Subcutaneous abdominal adipose tissue (tissue), 5 donors: Measurements from ENCODE around the gene LRP2.
"Not testable (repeated sequence)": the region's sequence is repeated elsewhere in the genome, so short reads cannot be mapped to it uniquely, and the experiment has no call there.

Source experiments
- H3K27ac ChIP-seq: one replicate; pipeline ENCODE4 v1.7.0; 2013; ENCODE audit warnings: low read depth, mild to moderate bottlenecking, inconsistent platforms, low read length, moderate library complexity
- H3K27me3 ChIP-seq, 5 donors: one replicate each; pipeline ENCODE4 v1.7.0; 2013; ENCODE audit warnings: low read length in 5 of 5, inconsistent platforms in 1 of 5; ENCODE audit not compliant: control insufficient read depth in 5 of 5, insufficient read depth in 4 of 5
- H3K36me3 ChIP-seq, 5 donors: one replicate each; pipeline ENCODE4 v1.7.0; 2013; ENCODE audit warnings: low read length in 5 of 5; ENCODE audit not compliant: control insufficient read depth in 5 of 5, insufficient read depth in 5 of 5
- H3K4me1 ChIP-seq, 5 donors: one replicate each; pipeline ENCODE4 v1.7.0; 2013; ENCODE audit warnings: low read length in 5 of 5, mild to moderate bottlenecking in 3 of 5, moderate library complexity in 1 of 5; ENCODE audit not compliant: control insufficient read depth in 5 of 5, insufficient read depth in 5 of 5
- H3K4me3 ChIP-seq, 5 donors: one replicate each; pipeline ENCODE4 v1.7.0; 2013; ENCODE audit warnings: low read length in 5 of 5, low read depth in 1 of 5
- H3K9ac ChIP-seq, 5 donors: one replicate each; pipeline ENCODE4 v1.7.0; 2013; ENCODE audit warnings: low read length in 5 of 5, mild to moderate bottlenecking in 4 of 5, moderate library complexity in 3 of 5
- H3K9me3 ChIP-seq, 5 donors: one replicate each; pipeline ENCODE4 v1.7.0; 2013; ENCODE audit warnings: low read length in 5 of 5; ENCODE audit not compliant: control insufficient read depth in 5 of 5
- donor health status: healthy.
- donor health status: healthy.
- donor health status: healthy.
- donor health status: healthy.
- donor health status: healthy.

The LRP2 gene

GRCh38 chr2:169328785-169329184 is 33.5 kb downstream of the LRP2 start:
- Histone ChIP-seq H3K9me3 (no peaks in the 10 kb centered on the region), H3K27ac (no peak overlapping the region), H3K9ac (no peak overlapping the region), H3K4me3 (no peak overlapping the region), H3K4me1 (no peaks in the 10 kb centered on the region), H3K36me3 (no peaks in the 10 kb centered on the region), H3K27me3 (peaks cover 0 to 7% (median 0%) of the 10 kb centered on the region in 5 donors)

DNA sequence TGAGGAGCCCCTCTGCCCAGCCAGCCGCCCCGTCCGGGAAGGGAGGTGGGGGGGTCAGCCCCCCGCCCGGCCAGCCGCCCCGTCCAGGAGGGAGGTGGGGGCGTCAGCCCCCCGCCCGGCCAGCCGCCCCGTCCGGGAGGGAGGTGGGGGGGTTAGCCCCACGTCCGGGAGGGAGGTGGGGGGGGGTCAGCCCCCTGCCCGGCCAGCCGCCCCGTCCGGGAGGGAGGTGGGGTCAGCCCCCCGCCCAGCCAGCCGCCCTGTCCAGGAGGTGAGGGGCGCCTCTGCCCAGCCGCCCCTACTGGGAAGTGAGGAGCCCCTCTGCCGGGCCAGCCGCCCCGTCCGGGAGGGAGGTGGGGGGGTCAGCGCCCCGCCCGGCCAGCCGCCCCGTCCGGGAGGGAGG is 34.5 kb downstream of the LRP2 start:
- not testable (repeated sequence) for H3K4me1 ChIP-seq

DNA sequence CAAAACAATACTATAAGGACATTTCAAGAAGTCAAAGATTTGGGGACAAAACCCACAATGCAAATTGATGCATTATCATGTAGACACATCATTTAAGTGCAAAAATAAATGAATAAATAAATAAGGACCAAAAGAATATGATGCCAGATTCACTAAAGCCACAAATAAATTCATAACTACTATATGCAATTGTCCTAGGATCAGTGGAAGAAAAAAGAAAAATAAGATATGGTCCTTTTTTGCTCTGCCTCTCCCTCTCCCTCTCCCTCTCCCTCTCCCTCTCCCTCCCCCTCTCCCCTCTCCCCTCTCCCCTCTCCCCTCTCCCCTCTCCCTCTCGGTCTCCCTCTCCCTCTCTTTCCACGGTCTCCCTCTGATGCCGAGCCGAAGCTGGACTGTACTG is 36.4 kb downstream of the LRP2 start:
- not testable (repeated sequence) for H3K36me3 ChIP-seq, H3K4me3 ChIP-seq, H3K27ac ChIP-seq, H3K9ac ChIP-seq, H3K27me3 ChIP-seq, H3K4me1 ChIP-seq, H3K9me3 ChIP-seq

More for the DNA sequence above, 34.5 kb downstream of the LRP2 start:
- H3K9me3 ChIP-seq, H3K4me3 ChIP-seq, H3K27me3 ChIP-seq, H3K9ac ChIP-seq, H3K36me3 ChIP-seq, H3K27ac ChIP-seq: not testable (repeated sequence)

DNA sequence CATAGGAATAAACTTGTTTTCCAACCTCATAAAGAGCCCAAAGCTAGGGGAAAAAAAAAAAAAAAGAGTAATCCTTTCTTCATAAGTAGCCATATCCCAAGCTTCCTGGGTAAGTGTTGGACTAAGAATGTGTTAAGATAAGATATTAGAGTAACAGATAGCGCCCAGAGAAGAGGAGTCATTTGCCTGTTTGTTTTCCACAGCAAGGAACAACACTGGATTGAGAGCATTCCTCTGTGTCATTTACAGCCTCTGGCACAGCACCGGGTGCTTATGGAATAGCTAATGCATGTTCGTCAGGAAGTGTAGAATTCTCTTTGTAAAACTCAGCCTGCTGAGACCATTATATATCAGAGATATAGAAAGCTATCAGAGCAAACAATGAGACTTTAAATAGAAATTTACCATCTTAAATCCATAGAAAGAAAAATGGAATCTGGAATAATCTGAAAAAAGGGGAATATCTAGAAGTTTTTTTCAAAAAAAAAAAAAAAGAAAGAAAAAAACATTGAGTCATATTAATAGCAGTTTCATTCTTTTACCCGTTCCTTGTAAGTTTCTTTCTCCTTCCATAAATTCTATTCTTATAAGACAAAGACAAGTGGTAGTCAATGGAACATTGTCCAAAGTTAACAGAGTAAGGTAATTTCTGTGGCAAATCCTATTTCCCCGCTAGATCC is 37.6 kb downstream of the LRP2 start:
- H3K4me1 ChIP-seq, result no peaks in the 10 kb centered on the region
- H3K27ac ChIP-seq, result no peak overlapping the region
- peaks cover 0 to 4% (median 0%) of the 10 kb centered on the region in 5 donors for H3K27me3 ChIP-seq

GRCh38 chr2:169323841-169324240 is 38.5 kb downstream of the LRP2 start:
- no peak overlapping the region for H3K4me3 ChIP-seq
- no peak overlapping the region for H3K27ac ChIP-seq
- no peak overlapping the region for H3K9ac ChIP-seq
- no peaks in the 10 kb centered on the region for H3K36me3 ChIP-seq
- H3K27me3 ChIP-seq, result no peaks in the 10 kb centered on the region
- H3K9me3 ChIP-seq, result no peaks in the 10 kb centered on the region
- no peaks in the 10 kb centered on the region for H3K4me1 ChIP-seq

More for the DNA sequence above, 37.6 kb downstream of the LRP2 start:
- Histone ChIP-seq H3K9ac (no peak overlapping the region), H3K9me3 (no peaks in the 10 kb centered on the region), H3K4me3 (no peak overlapping the region), H3K36me3 (no peaks in the 10 kb centered on the region)

DNA sequence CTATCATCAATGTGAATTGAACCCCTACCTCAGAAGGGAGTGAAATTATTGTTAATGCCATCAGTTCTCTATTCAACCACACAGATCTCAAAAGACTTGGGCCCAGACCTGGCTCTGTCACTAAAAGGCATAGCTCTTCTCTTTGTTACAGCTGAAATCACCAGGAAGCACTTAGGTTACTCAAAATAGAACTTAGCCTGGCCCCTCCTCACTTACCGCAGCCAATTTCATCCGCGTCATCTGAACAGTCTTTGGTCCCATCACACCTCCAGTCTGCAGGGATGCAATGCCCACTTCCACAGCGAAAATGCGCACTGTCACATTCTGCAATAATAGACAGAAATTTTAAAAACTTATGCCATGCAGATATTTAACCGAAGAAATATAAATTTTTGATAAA is 41.8 kb downstream of the LRP2 start:
- Histone ChIP-seq H3K27ac (no peak overlapping the region), H3K36me3 (no peaks in the 10 kb centered on the region), H3K27me3 (no peaks in the 10 kb centered on the region), H3K9ac (no peak overlapping the region), H3K4me1 (no peaks in the 10 kb centered on the region), H3K9me3 (no peaks in the 10 kb centered on the region), H3K4me3 (no peak overlapping the region)

DNA sequence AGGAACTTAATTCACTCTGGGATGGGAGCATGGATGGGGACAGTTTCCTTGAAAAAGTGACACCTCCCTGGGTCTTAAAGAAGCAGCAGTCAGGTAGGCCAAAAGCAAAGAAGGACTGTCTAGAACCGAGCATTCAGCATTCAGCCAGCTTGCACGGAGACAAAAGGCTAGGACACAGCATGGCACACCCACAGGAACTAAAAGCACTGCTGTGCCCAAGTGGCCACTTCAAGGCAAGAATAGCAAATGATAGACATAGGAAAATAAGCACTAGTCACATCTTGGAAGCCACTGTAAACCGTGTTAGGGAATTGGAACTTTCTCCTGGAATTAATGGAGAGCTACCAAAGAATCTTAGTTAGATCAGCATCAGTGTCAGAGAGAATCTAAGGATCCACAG is 47.0 kb downstream of the LRP2 start:
- Histone ChIP-seq H3K36me3 (no peaks in the 10 kb centered on the region), H3K4me1 (no peaks in the 10 kb centered on the region), H3K27ac (no peak overlapping the region), H3K9ac (no peak overlapping the region), H3K27me3 (no peaks in the 10 kb centered on the region), H3K4me3 (no peak overlapping the region), H3K9me3 (no peaks in the 10 kb centered on the region)

DNA sequence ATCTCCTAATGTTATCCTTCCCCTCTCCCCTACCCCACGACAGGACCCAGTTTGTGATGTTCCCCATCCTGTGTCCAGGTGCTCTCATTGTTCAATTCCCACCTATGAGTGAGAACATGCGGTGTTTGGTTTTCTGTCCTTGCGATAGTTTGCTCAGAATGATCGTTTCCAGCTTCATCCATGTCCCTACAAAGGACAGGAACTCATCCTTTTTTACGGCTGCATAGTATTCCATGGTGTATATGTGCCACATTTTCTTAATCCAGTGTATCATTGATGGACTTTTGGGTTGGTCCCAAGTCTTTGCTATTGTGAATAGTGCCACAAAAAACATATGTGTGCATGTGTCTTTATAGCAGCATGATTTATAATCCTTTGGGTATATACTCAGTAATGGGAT is 54.0 kb downstream of the LRP2 start:
- not testable (repeated sequence) for H3K4me3 ChIP-seq, H3K4me1 ChIP-seq, H3K36me3 ChIP-seq, H3K27ac ChIP-seq, H3K27me3 ChIP-seq, H3K9ac ChIP-seq, H3K9me3 ChIP-seq

DNA sequence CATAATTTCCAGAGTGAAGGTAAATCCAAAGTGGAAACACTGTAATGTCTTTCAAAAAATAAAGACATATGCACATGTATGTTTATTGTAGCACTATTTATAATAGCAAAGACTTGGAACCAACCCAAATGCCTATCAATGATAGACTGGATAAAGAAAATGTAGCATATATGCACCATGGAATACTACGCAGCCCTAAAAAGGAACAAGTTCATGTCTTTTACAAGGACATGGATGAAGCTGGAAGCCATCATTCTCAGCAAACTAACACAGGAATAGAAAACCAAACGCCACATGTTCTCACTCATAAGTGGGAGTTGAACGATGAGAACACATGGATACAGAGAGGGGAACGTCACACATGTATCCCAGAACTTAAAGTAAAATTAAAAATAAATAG is 57.6 kb downstream of the LRP2 start:
- H3K9ac ChIP-seq, H3K27ac ChIP-seq, H3K36me3 ChIP-seq, H3K4me3 ChIP-seq, H3K27me3 ChIP-seq, H3K4me1 ChIP-seq, H3K9me3 ChIP-seq: not testable (repeated sequence)

- Histone ChIP-seq H3K27me3 (no peaks in the 10 kb centered on the region), H3K9me3 (peaks cover 0 to 3% (median 0%) of the 10 kb centered on the region in 5 donors), H3K4me1 (no peaks in the 10 kb centered on the region), H3K4me3 (no peak overlapping the region), H3K27ac (no peak overlapping the region), H3K36me3 (no peaks in the 10 kb centered on the region), H3K9ac (no peak overlapping the region)
Measured at GRCh38 chr2:169303579-169304305, 58.6 kb downstream of the LRP2 start.
